Uterus (tissue), 4 donors: Measurements from ENCODE around the gene SSNA1. TPM values are rescaled to one million over a fixed set of nuclear protein-coding genes. Genes with fewer than 3 reads are reported as not detected.

Source experiments
- DNase-seq, 2 donors: peaks; one replicate each; pipeline ENCODE4 v3.0.0-alpha.2; 2019 to 2020
- H3K27ac ChIP-seq, 2 donors: fragments of 200-600 bp; sonication (generic); 1 replicate in 1 of 2; 2 replicates in 1 of 2; pipeline ENCODE4 v1.5.1; 2016 to 2018
- H3K27me3 ChIP-seq, 2 donors: fragments of 200-600 bp; sonication (generic); one replicate each; pipeline ENCODE4 v1.5.1; 2018 to 2019; ENCODE audit warnings: control low read depth in 1 of 2
- H3K36me3 ChIP-seq, 2 donors: fragments of 200-600 bp; sonication (generic); one replicate each; pipeline ENCODE4 v1.5.1; 2019; ENCODE audit warnings: control low read depth in 1 of 2
- H3K4me1 ChIP-seq, 2 donors: fragments of 200-600 bp; sonication (generic); one replicate each; pipeline ENCODE4 v1.5.1; 2018 to 2019; ENCODE audit warnings: control low read depth in 1 of 2
- H3K4me3 ChIP-seq, 2 donors: fragments of 200-600 bp; sonication (generic); 1 replicate in 1 of 2; 2 replicates in 1 of 2; pipeline ENCODE4 v1.5.1; 2018 to 2019; ENCODE audit warnings: mild to moderate bottlenecking in 1 of 2
- H3K9me3 ChIP-seq, 2 donors: fragments of 200-600 bp; sonication (generic); one replicate each; pipeline ENCODE4 v1.5.1; 2019; ENCODE audit warnings: control low read depth in 1 of 2
- CTCF ChIP-seq, 4 experiments: fragments of 200-600 bp in 2 of 4; fragments of 450-650 bp in 2 of 4; sonication (generic) in 2 of 4; IDR thresholded peaks; one replicate each; pipeline ENCODE4 v1.5.1; 2016 to 2019; ENCODE audit warnings: antibody characterized with exemption in 4 of 4, mild to moderate bottlenecking in 2 of 4, moderate library complexity in 1 of 4
- POLR2A ChIP-seq, 2 donors: fragments of 450-650 bp; IDR thresholded peaks; one replicate each; pipeline ENCODE4 v1.6.1; 2016; ENCODE audit warnings: antibody characterized with exemption in 2 of 2, mild to moderate bottlenecking in 1 of 2, moderate library complexity in 1 of 2
- intact Hi-C: fragments of 100-400 bp; cut with DNase I; formaldehyde crosslinking; loops from one replicate; pipeline ENCODE4 v1.15.1; 2023; ENCODE audit warnings: low total_unique reads
- total RNA-seq, 4 donors: library from RNA; depleted of rRNA in 3 of 4; stranded (reverse); fragments of >200 nt in 3 of 4; gene quantifications; one replicate each; pipeline versions ENCODE4 v1.1.0 to v1.2.4, GENCODE V29; 2014 to 2023
- donor health status: DM: yes; HTN: yes; CAD: no.

The SSNA1 gene
- total RNA-seq, 4 donors from 2014 or later: 17.1 to 47.1 (median 40.6) TPM

DNA sequence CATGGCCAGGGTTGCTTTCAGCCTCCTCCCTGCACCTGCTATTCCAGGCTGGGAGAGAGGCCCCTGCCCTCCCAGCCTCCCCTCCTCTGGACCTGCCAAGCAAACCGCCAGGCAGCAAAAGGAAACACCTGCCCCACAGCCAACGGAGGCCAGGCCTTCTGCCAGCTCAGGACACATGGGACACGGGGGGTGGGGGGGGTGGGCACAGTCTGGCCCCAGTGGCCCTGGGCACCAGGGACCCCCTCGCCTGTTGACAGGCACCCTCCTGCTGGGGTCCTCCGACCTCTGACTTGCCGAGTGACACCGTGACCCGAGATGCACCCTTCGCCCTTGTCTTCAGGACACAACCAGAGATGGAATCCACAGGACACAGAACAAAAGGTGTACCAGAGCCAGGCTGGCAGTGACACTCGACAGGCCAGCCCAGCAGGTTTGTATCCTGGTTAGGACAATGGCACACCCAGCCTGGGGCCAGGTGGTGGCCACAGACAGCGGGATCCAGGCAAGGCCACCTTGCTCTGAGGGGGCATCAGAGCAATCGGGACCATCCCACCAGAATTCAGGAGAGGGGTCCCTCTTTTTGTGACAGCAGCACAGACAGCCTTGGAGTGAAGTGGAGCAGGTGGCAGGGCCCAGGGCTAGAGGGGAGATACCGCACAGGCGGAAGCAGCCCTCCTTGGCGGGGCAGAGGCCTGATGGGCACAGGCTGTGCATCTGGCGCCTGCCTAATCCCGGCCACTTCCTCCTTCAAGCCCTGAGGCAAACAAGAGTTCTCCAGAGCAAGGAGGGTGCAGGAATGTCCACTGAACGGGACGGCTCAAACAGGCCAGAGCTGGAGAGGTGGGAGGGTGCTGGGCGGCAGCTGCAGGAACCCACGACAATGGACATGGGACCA, 15.3 kb upstream of the SSNA1 start:
- intact Hi-C loops: no loop called here
- Histone ChIP-seq H3K27me3 (peaks cover 8 to 13% of the 10 kb centered on the region in 2 donors), H3K9me3 (no peaks in the 10 kb centered on the region), H3K27ac (no peak overlapping the region), H3K4me3 (no peak overlapping the region), H3K4me1 (peaks cover 1 to 15% of the 10 kb centered on the region in 2 donors), H3K36me3 (no peaks in the 10 kb centered on the region)
- no peak for DNase-seq
- no peak for TF ChIP-seq POLR2A (IDR thresholded peaks at IDR 0.05)
- no peak for TF ChIP-seq CTCF (IDR thresholded peaks at IDR 0.05)

- Histone ChIP-seq H3K4me1 (peaks cover 0 to 6% of the 10 kb centered on the region in 2 donors), H3K36me3 (no peaks in the 10 kb centered on the region), H3K9me3 (no peaks in the 10 kb centered on the region), H3K27me3 (peaks cover 5 to 6% of the 10 kb centered on the region in 2 donors), H3K4me3 (no peak overlapping the region), H3K27ac (no peak overlapping the region)
- intact Hi-C loops: no loop called here
- TF ChIP-seq CTCF (IDR thresholded peaks at IDR 0.05) (no peak), POLR2A (IDR thresholded peaks at IDR 0.05) (no peak)
- no peak for DNase-seq
Observed at GRCh38 chr9:137173796-137174664, 14.4 kb upstream of the SSNA1 start.

- DNase-seq: no peak
- H3K4me3 ChIP-seq: no peak overlapping the region
- H3K27me3 ChIP-seq: peaks cover 0 to 5% of the 10 kb centered on the region in 2 donors
- no peak overlapping the region for H3K27ac ChIP-seq
- no peaks in the 10 kb centered on the region for H3K4me1 ChIP-seq
- H3K36me3 ChIP-seq: no peaks in the 10 kb centered on the region
- intact Hi-C loops: no loop called here
- TF ChIP-seq CTCF (IDR thresholded peaks at IDR 0.05) (no peak), POLR2A (IDR thresholded peaks at IDR 0.05) (no peak)
- no peaks in the 10 kb centered on the region for H3K9me3 ChIP-seq
Observed at GRCh38 chr9:137174722-137175293, 13.7 kb upstream of the SSNA1 start.

GRCh38 chr9:137175345-137175961, 13.0 kb upstream of the SSNA1 start:
- Histone ChIP-seq H3K9me3 (no peaks in the 10 kb centered on the region), H3K27me3 (no peaks in the 10 kb centered on the region), H3K4me3 (no peak overlapping the region), H3K4me1 (no peaks in the 10 kb centered on the region), H3K36me3 (no peaks in the 10 kb centered on the region), H3K27ac (no peak overlapping the region)
- no peak for DNase-seq
- intact Hi-C loops: no loop called here
- TF ChIP-seq CTCF (IDR thresholded peaks at IDR 0.05) (no peak), POLR2A (IDR thresholded peaks at IDR 0.05) (no peak)
